Neuron (in vitro differentiated cells): ENCODE data around the gene RBAK.
"Not testable (repeated sequence)": the region's sequence is repeated elsewhere in the genome, so short reads cannot be mapped to it uniquely, and the experiment has no call there.

Experiments
- H2AFZ ChIP-seq: one replicate; pipeline ENCODE4 v1.6.1; 2013; ENCODE audit warnings: low read depth, mild to moderate bottlenecking, inconsistent platforms, low read length, moderate library complexity
- H3K27me3 ChIP-seq: one replicate; pipeline ENCODE4 v1.6.1; 2013; ENCODE audit warnings: low read length; ENCODE audit not compliant: insufficient read depth
- H3K36me3 ChIP-seq: one replicate; pipeline ENCODE4 v1.6.1; 2013; ENCODE audit warnings: low read length; ENCODE audit not compliant: insufficient read depth
- H3K4me1 ChIP-seq: one replicate; pipeline ENCODE4 v1.6.1; 2013; ENCODE audit warnings: low read length; ENCODE audit not compliant: insufficient read depth
- H3K4me3 ChIP-seq: 2 replicates; pipeline ENCODE4 v1.5.1; 2013; ENCODE audit warnings: mild to moderate bottlenecking, low read length, moderate library complexity
- H3K9me3 ChIP-seq: one replicate; pipeline ENCODE4 v1.6.1; 2013; ENCODE audit warnings: low read length

RBAK gene

DNA sequence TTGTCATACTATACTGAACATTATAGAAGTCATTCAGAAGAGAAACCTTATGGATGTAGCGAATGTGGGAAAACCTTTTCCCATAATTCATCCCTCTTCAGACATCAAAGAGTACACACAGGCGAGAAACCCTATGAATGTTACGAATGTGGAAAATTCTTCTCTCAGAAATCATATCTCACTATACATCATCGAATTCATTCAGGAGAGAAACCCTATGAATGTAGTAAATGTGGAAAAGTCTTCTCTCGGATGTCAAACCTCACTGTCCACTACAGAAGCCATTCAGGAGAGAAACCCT is 19.4 kb downstream of the RBAK start:
- Histone ChIP-seq H3K4me1 (no peaks in the 10 kb centered on the region), H3K9me3 (peaks cover 68% of the 10 kb centered on the region), H3K27me3 (no peaks in the 10 kb centered on the region), H3K4me3 (no peak overlapping the region), H3K36me3 (peaks cover 77% of the 10 kb centered on the region), H2AFZ (no peak overlapping the region)

DNA sequence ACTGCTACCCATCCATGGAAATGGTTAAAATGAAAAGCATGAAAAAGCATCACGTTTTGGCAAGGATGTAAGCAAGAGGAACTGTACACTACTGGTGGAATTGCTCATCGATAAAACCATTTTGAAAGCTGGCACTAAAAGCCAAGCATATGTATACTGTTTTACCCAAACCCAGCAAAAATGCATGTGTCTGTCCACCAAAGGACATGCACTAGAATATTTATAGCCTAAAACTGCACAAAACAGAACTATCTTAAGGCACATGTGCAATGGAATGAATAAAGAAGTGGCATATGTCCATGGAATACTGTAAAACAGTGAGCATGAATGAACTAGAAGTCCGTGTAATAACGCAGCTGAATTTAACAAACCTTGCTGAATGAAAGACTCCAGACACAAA is 22.9 kb downstream of the RBAK start:
- Histone ChIP-seq H2AFZ (no peak overlapping the region), H3K9me3 (peaks cover 46% of the 10 kb centered on the region), H3K4me3 (no peak overlapping the region), H3K4me1 (no peaks in the 10 kb centered on the region), H3K36me3 (peaks cover 49% of the 10 kb centered on the region), H3K27me3 (no peaks in the 10 kb centered on the region)

DNA sequence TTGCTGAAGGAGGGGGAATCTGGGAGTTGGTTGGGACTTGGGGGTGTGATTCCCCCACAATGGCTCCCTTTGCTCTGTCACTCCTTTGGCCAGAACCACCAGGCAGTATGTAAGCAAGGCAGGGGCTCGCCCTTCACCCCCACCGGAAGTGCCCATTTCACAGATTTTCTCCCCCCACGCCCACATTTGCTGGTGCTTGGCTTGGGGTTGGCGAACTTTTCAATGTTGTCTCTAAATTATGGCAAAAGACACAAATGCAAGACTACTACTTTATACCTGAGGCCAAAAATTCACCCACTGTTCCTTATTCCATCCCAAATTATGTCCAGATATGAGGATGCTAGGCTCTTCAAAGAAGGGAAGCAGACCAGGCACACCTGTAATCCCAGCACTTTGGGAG is 24.5 kb downstream of the RBAK start:
- Histone ChIP-seq H3K27me3 (no peaks in the 10 kb centered on the region), H2AFZ (no peak overlapping the region), H3K36me3 (peaks cover 33% of the 10 kb centered on the region), H3K4me1 (no peaks in the 10 kb centered on the region), H3K9me3 (peaks cover 29% of the 10 kb centered on the region), H3K4me3 (no peak overlapping the region)

DNA sequence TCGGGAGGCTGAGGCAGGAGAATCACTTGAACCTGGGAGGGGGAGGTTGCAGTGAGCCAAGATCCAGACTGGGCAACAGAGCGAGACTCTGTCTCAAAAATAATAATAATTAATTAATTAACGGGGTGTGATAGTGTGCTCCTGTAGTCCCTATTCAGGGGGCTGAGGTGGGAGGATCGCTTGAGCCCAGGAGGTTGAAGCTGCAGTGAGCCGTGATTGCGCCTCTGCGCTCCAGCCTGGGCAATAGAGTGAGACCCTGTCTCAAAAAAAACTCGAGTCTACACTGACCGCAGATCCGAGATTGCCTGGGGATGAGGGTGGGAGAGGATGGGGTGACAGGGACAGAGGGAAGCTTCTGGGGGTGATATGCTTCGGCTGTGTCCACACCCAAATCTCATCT is 29.5 kb downstream of the RBAK start:
- H3K27me3 ChIP-seq, H3K4me3 ChIP-seq, H3K4me1 ChIP-seq, H3K9me3 ChIP-seq, H2AFZ ChIP-seq, H3K36me3 ChIP-seq: not testable (repeated sequence)

DNA sequence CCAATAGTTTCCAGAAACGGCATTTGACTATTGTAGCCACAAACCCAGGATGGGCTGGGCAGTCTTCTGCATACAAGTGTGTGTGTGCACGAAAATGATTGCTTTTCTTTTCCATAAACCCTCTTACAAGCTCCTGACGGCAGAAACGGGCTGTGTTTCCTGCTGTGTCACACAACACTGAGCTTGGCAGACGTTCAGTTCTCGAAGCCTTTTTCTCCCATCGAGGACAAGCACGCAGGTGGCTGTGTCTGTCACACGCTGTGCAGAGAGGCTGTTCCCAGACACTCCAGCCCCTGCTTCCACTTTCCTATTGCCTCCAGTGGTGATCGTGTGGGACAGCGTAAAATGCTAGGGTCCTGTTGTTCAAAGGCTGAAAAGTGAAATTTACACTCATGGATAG is 32.1 kb downstream of the RBAK start:
- Histone ChIP-seq H3K27me3 (no peaks in the 10 kb centered on the region), H3K9me3 (peaks cover 2% of the 10 kb centered on the region), H3K4me1 (no peaks in the 10 kb centered on the region), H2AFZ (no peak overlapping the region), H3K4me3 (no peak overlapping the region), H3K36me3 (no peaks in the 10 kb centered on the region)

DNA sequence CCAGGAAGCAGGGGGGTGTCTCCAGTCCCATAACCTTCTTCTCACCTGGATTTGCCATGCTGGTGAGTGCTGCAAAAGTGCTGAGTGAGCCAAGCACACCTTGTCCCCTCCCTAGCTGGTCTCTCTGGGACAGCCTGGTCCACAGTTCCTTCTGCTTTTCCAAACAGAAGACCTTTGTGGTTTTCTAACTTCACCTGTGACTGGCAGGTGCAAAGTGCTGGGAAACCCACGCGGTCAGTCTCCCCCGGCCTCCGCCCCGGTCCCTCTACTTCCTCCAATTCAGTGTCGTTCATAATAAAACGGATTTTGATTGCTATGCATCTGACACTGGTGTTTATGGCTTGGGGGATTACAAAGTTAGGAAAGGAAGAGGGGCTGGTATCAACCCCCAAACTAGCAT is 37.1 kb downstream of the RBAK start:
- Histone ChIP-seq H2AFZ (no peak overlapping the region), H3K4me3 (no peak overlapping the region)

DNA sequence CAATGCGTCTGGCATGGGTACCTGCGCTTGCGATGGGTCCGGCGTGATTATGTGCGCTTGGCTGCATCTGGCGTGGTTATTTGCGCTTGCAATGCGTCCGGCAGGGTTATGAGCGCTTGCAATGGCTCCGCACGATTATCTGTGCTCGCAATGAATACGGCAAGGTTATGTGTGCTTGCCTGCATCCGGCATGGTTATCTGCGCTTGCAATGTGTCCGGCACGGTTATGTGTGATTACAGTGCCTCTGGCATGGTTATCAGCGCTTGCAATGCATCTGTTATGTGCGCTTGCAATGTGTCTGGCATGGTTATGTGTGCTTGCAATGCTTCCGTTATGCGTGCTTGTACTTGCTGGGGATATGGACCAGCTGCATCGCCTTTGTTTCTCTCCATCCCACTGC is 37.7 kb downstream of the RBAK start:
- Histone ChIP-seq H3K36me3 (no peaks in the 10 kb centered on the region), H3K4me3 (no peak overlapping the region), H3K4me1 (no peaks in the 10 kb centered on the region), H2AFZ (no peak overlapping the region), H3K27me3 (peaks cover 6% of the 10 kb centered on the region), H3K9me3 (no peaks in the 10 kb centered on the region)

More for the DNA sequence above, 37.1 kb downstream of the RBAK start:
- Histone ChIP-seq H3K9me3 (no peaks in the 10 kb centered on the region), H3K27me3 (peaks cover 6% of the 10 kb centered on the region), H3K4me1 (no peaks in the 10 kb centered on the region), H3K36me3 (no peaks in the 10 kb centered on the region)

DNA sequence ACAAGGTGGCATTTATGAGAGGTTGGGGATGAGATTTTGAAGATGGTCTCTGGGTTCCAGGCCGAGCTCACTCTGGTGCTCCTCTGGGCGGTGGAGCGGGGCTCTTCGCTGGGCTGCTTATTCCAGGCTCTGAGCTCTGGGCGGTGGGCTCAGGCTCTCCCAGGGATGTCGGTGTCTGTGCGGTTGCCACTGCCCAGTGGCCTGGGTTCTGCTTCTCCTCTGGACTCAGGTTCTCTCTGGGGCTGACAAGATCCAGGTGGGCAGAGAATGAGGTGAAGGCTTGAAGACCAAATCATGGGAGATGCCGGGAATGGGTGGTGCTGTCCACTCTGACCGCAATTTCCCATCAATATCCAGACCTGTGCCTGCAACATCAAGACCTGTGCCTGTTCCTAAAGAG is 40.6 kb downstream of the RBAK start:
- peaks cover 6% of the 10 kb centered on the region for H3K27me3 ChIP-seq

DNA sequence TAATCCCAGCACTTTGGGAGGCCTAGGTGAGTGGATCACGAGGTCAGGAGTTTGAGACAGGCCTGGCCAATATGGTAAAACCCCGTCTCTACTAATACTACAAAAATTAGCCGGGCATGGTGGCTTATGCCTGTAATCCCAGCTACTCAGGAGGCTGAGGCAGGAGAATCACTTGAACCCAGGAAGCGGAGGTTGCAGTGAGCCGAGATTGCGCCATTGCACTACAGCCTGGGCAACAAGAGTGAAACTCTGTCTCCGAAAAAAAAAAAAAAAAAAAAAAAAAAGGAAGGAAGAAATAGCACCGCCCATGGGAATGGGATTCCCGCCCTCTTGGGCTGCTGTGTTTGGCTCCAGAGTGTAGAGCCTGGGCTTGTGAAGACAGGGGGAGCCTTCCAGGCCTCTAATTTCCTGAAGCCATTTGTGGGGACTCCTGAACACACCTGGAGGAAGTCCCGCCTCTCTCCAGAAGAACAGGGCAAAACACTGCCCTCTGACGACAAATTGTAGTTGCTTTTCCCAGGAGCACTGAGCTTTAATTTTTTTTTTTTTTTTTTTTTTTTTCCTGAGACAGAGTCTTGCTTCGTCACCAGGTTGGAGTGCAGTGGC is 42.7 kb downstream of the RBAK start:
- not testable (repeated sequence) for H2AFZ ChIP-seq, H3K4me3 ChIP-seq, H3K36me3 ChIP-seq, H3K4me1 ChIP-seq, H3K27me3 ChIP-seq, H3K9me3 ChIP-seq

More for the DNA sequence above, 40.6 kb downstream of the RBAK start:
- Histone ChIP-seq H3K9me3 (no peaks in the 10 kb centered on the region), H2AFZ (no peak overlapping the region), H3K4me3 (no peak overlapping the region), H3K4me1 (no peaks in the 10 kb centered on the region), H3K36me3 (no peaks in the 10 kb centered on the region)

DNA sequence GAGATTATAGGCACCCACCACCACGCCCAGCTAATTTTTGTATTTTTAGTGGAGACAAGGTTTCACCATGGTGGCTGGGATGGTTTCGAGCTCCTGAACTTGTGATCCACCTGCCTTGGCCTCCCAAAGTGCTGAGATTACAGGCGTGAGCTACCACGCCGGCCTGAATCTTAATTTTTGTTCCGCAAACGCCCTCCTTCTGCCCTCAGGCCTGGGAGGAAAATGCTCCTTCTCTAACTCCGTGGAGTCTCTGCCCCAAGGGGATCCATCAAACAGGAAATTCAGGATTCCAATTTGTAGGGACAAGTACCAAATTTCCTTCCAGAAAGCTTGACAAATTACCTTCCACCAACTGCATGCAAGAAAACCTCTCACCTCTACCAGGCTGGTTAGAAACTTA is 43.2 kb downstream of the RBAK start:
- Histone ChIP-seq H3K36me3 (no peaks in the 10 kb centered on the region), H3K4me1 (no peaks in the 10 kb centered on the region), H3K4me3 (no peak overlapping the region), H3K27me3 (peaks cover 6% of the 10 kb centered on the region), H2AFZ (no peak overlapping the region), H3K9me3 (peaks cover 4% of the 10 kb centered on the region)

DNA sequence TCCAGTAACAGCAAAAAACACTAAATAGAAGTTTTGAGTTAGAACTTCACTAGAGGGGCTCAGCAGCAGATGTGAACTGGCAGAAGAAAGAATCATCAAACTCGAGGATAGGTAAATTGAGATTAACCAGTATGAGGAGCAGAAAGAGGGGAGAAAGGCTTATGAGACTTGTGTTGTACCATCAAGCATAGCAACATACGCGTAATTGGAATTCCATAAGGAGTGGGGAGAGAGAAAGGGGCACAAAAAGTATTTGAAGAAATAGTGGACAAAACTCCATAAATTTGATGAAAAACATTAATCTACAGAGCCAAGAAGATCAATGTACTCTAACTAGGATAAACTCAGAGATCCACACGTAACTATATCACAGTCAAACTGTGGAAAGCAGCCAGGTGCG is 48.3 kb downstream of the RBAK start:
- Histone ChIP-seq H3K9me3 (peaks cover 7% of the 10 kb centered on the region), H3K4me3 (no peak overlapping the region), H3K4me1 (no peaks in the 10 kb centered on the region), H2AFZ (no peak overlapping the region), H3K27me3 (no peaks in the 10 kb centered on the region), H3K36me3 (no peaks in the 10 kb centered on the region)

DNA sequence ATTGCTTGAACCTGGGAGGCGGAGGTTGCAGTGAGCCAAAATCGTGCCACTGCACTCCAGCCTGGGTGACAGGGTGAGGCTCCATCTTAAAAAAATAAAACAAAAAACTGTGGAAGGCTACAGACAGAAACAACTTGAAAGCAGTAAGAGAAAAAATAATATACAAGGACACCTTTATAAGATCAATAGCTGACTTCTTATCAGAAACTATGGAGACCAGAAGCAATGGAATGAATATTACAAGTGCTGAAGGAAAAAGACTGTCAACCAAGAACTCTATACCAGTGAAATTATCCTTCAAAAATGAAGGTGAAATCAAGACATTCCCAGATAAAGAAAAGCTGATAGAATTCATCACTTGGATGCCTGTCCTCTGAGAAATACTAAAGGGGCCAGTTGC is 49.0 kb downstream of the RBAK start:
- H3K9me3 ChIP-seq: peaks cover 7% of the 10 kb centered on the region

DNA sequence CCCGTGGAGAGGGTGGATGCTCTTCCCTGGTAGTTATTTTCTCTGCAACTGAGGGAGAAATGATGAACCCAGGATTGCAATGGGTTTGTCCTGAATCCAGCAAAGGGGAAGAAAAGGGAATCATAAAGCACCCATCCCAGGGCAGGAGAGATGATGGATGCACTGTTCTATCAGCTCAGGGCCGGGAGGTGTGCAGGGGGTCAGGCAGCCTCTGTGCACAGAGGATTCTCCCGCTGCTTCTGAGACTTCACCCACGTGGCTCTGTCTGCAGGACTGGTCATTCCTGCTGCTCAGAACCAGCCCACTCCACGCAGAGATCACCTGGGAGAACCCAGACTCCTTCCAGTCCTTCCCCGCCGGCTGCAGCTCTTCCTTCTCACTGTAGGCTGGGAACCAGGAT is 70.7 kb downstream of the RBAK start:
- Histone ChIP-seq H3K9me3 (no peaks in the 10 kb centered on the region), H3K4me1 (no peaks in the 10 kb centered on the region), H3K36me3 (no peaks in the 10 kb centered on the region)

More for the DNA sequence above, 49.0 kb downstream of the RBAK start:
- H3K4me1 ChIP-seq: no peaks in the 10 kb centered on the region
- H3K36me3 ChIP-seq: no peaks in the 10 kb centered on the region
- H2AFZ ChIP-seq: no peak overlapping the region
- H3K27me3 ChIP-seq: no peaks in the 10 kb centered on the region
- H3K4me3 ChIP-seq: no peak overlapping the region

DNA sequence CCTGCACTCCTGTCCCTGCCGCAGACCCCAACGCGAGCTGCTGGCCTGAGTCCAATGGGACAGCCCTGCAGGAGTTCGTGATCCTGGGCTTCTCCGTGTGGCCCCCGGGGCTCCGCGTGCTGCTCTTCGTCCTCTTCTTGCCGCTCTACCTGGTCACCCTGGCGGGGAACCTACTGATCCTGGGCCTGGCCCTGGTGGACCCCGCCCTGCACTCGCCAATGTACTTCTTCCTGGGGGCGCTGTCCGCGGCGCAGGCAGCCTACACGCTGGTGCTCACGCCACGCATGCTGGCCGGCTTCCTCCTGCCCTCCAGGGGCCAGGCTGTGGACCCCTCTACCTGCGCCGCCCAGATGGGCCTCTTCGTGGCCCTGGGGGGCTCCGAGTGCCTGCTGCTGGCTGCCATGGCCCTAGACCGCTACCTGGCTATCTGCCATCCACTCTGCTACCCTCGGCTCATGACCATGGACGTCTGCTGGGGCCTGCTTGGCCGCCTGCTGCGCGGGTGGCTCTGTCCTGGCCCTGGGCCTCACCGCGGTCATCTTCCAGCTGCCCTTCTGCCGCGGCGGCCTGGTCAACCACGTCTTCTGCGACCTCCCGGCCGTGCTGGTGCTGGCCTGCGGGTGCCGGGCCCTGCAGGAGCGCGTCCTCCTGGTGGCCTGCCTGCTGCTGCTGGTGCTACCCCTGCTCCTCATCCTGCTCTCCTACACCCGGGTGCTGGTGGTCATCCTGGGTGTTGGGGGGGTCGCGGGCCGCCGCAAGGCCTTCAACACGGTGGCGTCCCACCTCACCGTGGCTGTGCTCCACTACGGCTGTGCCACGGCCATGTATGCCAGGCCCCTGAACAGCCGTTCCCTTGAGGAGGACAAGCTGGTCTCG is 71.7 kb downstream of the RBAK start:
- no peak overlapping the region for H2AFZ ChIP-seq
- H3K27me3 ChIP-seq: peaks cover 3% of the 10 kb centered on the region
- H3K36me3 ChIP-seq: no peaks in the 10 kb centered on the region
- H3K4me1 ChIP-seq: no peaks in the 10 kb centered on the region
- H3K4me3 ChIP-seq: no peak overlapping the region
- no peaks in the 10 kb centered on the region for H3K9me3 ChIP-seq

More for the DNA sequence above, 70.7 kb downstream of the RBAK start:
- H3K27me3 ChIP-seq: peaks cover 3% of the 10 kb centered on the region
- no peak overlapping the region for H2AFZ ChIP-seq
- H3K4me3 ChIP-seq: no peak overlapping the region
